ENCODE measurements around the gene IGSF21. TPM values are rescaled to one million over a fixed set of nuclear protein-coding genes. Genes with fewer than 3 reads are reported as not detected.

The IGSF21 gene
- total and polyA plus RNA-seq, 2 of the 4 experiments (the other 2 are of a cell fraction): not detected

GRCh38 chr1:18145851-18146618 lies 38.4 kb downstream of the IGSF21 start:
- no peak overlapping the region for H2BK15ac ChIP-seq (ENCODE audit: low read depth, low read length)
- WGBS, 2 experiments (ENCODE audit: extremely low coverage in 2 of 2, insufficient read length in 1 of 2): no CpG with 5 or more reads among the region's 8 CpGs
- H3K9ac ChIP-seq (ENCODE audit: low read depth, low read length): no peak overlapping the region
- H3K36me3 ChIP-seq (ENCODE audit: control insufficient read depth, insufficient read depth, low read length): no peaks in the 10 kb centered on the region
- ChIA-PET POLR2A (ENCODE audit: unreplicated experiment) (no interaction called here), CTCF (no interaction called here)
- H2AK5ac ChIP-seq (ENCODE audit: low read depth, low read length): no peak overlapping the region
- no peak overlapping the region for H4K8ac ChIP-seq (ENCODE audit: low read depth in 2 of 2, low read length in 2 of 2)
- TF ChIP-seq SMC3 (IDR thresholded peaks at IDR 0.05; ENCODE audit: low read depth, low read length) (no peak), CTCF (conservative IDR thresholded peaks at IDR 0.05; ENCODE audit: low read depth, low read length) (no peak), RFX5 (IDR thresholded peaks at IDR 0.05; ENCODE audit: low read depth, low read length) (no peak), RAD21 (IDR thresholded peaks at IDR 0.05; ENCODE audit: low read length) (no peak), POLR2A (IDR thresholded peaks at IDR 0.05; ENCODE audit: low read depth, low read length) (no peak)
- H3K9me3 ChIP-seq (ENCODE audit: control insufficient read depth, insufficient read depth, low read length): no peaks in the 10 kb centered on the region; the same call in 1 of the 2 replicates
- no peaks in the 10 kb centered on the region for H3K9me1 ChIP-seq (ENCODE audit: insufficient read depth, low read length)
- no peak overlapping the region for H2BK20ac ChIP-seq (ENCODE audit: low read depth, low read length)
- ATAC-seq (ENCODE audit: low read depth) (no peak), DNase-seq (no peak)
- no peak overlapping the region for H3K4me2 ChIP-seq (ENCODE audit: low read depth, low read length)
- no peak overlapping the region for H3K14ac ChIP-seq (replicated peaks; ENCODE audit: low read depth, low read length)
- no peaks in the 10 kb centered on the region for H3K79me1 ChIP-seq (ENCODE audit: low read depth in 1 of 2, low read length in 2 of 2)
- no peak overlapping the region for H2BK5ac ChIP-seq (ENCODE audit: low read depth, low read length, poor library complexity, severe bottlenecking)
- H3K23ac ChIP-seq (ENCODE audit: low read depth, low read length): no peak overlapping the region
- intact Hi-C loops (cut with micrococcal nuclease): no loop called here
- H4K91ac ChIP-seq (ENCODE audit: insufficient read depth, low read depth, low read length): no peak overlapping the region
- no peak overlapping the region for H2BK120ac ChIP-seq (ENCODE audit: low read depth, low read length)
- H2AK9ac ChIP-seq (replicated peaks; ENCODE audit: low read depth, low read length, poor library complexity): no peak overlapping the region
- H3K4ac ChIP-seq (ENCODE audit: low read depth, low read length): no peak overlapping the region
- BruUV-seq (replicated peaks): no TSS peak
- H4K20me1 ChIP-seq (ENCODE audit: insufficient read depth, low read length): no peaks in the 10 kb centered on the region
- H3K18ac ChIP-seq (ENCODE audit: low read depth, low read length): no peak overlapping the region
- no peak overlapping the region for H3K56ac ChIP-seq (ENCODE audit: extremely low read depth, insufficient read depth, low read length)
- H2AFZ ChIP-seq (replicated peaks; ENCODE audit: low read length, poor library complexity): no peak overlapping the region
- H3K27me3 ChIP-seq (ENCODE audit: control insufficient read depth, insufficient read depth, low read length): no peaks in the 10 kb centered on the region
- in situ Hi-C loops (cut with MboI; ENCODE audit: low sequenced_read_pairs): no loop called here
- no peak overlapping the region for H3K4me3 ChIP-seq (ENCODE audit: insufficient read depth, low read depth, low read length)
- H3K27ac ChIP-seq (ENCODE audit: insufficient read depth, low read length): no peak overlapping the region
- dilution Hi-C loops (cut with HindIII; ENCODE audit: low sequenced_read_pairs, unreplicated experiment): no loop called here
- H3K4me1 ChIP-seq (ENCODE audit: control insufficient read depth, insufficient read depth, low read length): no peaks in the 10 kb centered on the region
- H4K5ac ChIP-seq (ENCODE audit: low read depth, low read length): no peak overlapping the region

Measured in IMR-90 (cell line).